NCI-H1694 treated with DMSO at 0.1 percent for 48 hours (cell line): ENCODE data around the gene FAM13A.
"Not testable (repeated sequence)": the region's sequence is repeated elsewhere in the genome, so short reads cannot be mapped to it uniquely, and the experiment has no call there.

Experiments used
- DNase-seq: peaks from one replicate; lab custom pipeline; 2025; lab: John Stamatoyannopoulos, UW

FAM13A gene

GRCh38 chr4:89042055-89042454 is 14.9 kb downstream of the FAM13A start:
- no peak for DNase-seq

GRCh38 chr4:89039730-89040338 is 17.2 kb downstream of the FAM13A start:
- DNase-seq: no peak

- DNase-seq: no peak
These were observed 20.4 kb downstream of the FAM13A start for GRCh38 chr4:89036535-89036934.

- DNase-seq: no peak
These were observed 25.7 kb downstream of the FAM13A start for GRCh38 chr4:89031272-89031671.

GRCh38 chr4:89029591-89029990 is 27.4 kb downstream of the FAM13A start:
- no peak for DNase-seq

GRCh38 chr4:89026542-89026941 is 30.4 kb downstream of the FAM13A start:
- no peak for DNase-seq

- peak; percentile 81 for DNase-seq
These were observed 32.8 kb downstream of the FAM13A start for GRCh38 chr4:89024051-89024675.

- DNase-seq: no peak
These were observed 33.8 kb downstream of the FAM13A start for GRCh38 chr4:89023140-89023539.

GRCh38 chr4:89022426-89023128 is 34.4 kb downstream of the FAM13A start:
- no peak for DNase-seq

- no peak for DNase-seq
These were observed 35.3 kb downstream of the FAM13A start for GRCh38 chr4:89021684-89022083.

- no peak for DNase-seq
These were observed 35.9 kb downstream of the FAM13A start for GRCh38 chr4:89021062-89021461.

- not testable (repeated sequence) for DNase-seq
These were observed 42.1 kb downstream of the FAM13A start for GRCh38 chr4:89014897-89015296.

- no peak for DNase-seq
These were observed 47.1 kb downstream of the FAM13A start for GRCh38 chr4:89009761-89010369.

GRCh38 chr4:89009115-89009514 is 47.9 kb downstream of the FAM13A start:
- DNase-seq: no peak

- DNase-seq: no peak
These were observed 48.8 kb downstream of the FAM13A start for GRCh38 chr4:89008166-89008565.

- DNase-seq: no peak
These were observed 49.5 kb downstream of the FAM13A start for GRCh38 chr4:89007338-89007939.

GRCh38 chr4:89006307-89006706 is 50.7 kb downstream of the FAM13A start:
- no peak for DNase-seq

GRCh38 chr4:89005066-89005465 is 51.9 kb downstream of the FAM13A start:
- not testable (repeated sequence) for DNase-seq

GRCh38 chr4:89001647-89002445 is 55.1 kb downstream of the FAM13A start:
- peak; percentile 74 for DNase-seq

- peak; percentile 51 for DNase-seq
These were observed 56.1 kb downstream of the FAM13A start for GRCh38 chr4:89000844-89001360.

- no peak for DNase-seq
These were observed 56.6 kb downstream of the FAM13A start for GRCh38 chr4:89000382-89000781.
